BJ (cell line): ENCODE results near the gene SOCS7. TPM values are rescaled to one million over a fixed set of nuclear protein-coding genes. Genes with fewer than 3 reads are reported as not detected.
"Not testable (repeated sequence)": the region's sequence is repeated elsewhere in the genome, so short reads cannot be mapped to it uniquely, and the experiment has no call there.

Experiments
- CTCF ChIA-PET: fragments of 350-600 bp; formaldehyde crosslinking; extraction: SDS; loops from one replicate; lab custom pipeline; 2021; ENCODE audit warnings: antibody characterized with exemption, inconsistent platforms; lab: Yijun Ruan, JAX
- POLR2A ChIA-PET: fragments of 300-600 bp; sonication (Branson Sonifier 250); formaldehyde crosslinking; extraction: SDS; loops from one replicate; lab custom pipeline; 2021; ENCODE audit warnings: antibody characterized with exemption; lab: Charles Lee
- DNase-seq: peaks from one replicate; pipeline ENCODE4 v3.0.0-alpha.2; 2011; ENCODE audit warnings: low read depth
- H3K27me3 ChIP-seq: 2 replicates; pipeline ENCODE4 v1.6.0; 2011; ENCODE audit warnings: low read length; ENCODE audit not compliant: control insufficient read depth, insufficient read depth
- H3K36me3 ChIP-seq: 2 replicates; pipeline ENCODE4 v1.5.1; 2011; ENCODE audit warnings: low read length; ENCODE audit not compliant: control insufficient read depth, insufficient read depth
- H3K4me3 ChIP-seq: 2 replicates; pipeline ENCODE4 v1.5.1; 2011; ENCODE audit warnings: low read depth, mild to moderate bottlenecking, control low read depth, low read length
- CTCF ChIP-seq: IDR thresholded peaks from 2 replicates; pipeline ENCODE4 v1.5.1; 2011; ENCODE audit warnings: low read depth, mild to moderate bottlenecking, control low read depth, inconsistent platforms, low read length, moderate library complexity; ENCODE audit not compliant: insufficient read depth
- polyA plus RNA-seq: library from polyadenylated mRNA; depleted of rRNA; stranded (reverse); fragments of >200 nt; gene quantifications from 2 replicates; pipeline ENCODE4 v1.2.3, GENCODE V29; 2011

Gene SOCS7
- polyA plus RNA-seq, 1 experiment: 9.2 TPM

GRCh38 chr17:38431346-38432145, 79.9 kb downstream of the SOCS7 start:
- CTCF ChIA-PET: interaction anchor here (0.6 to 1.9 kb wide), 8 partner anchors 9 to 78 kb away, joined by 3 to 5 read pairs (median 4); no protein-coding TSS in a partner anchor
- TF ChIP-seq CTCF: no peak
- peaks cover 5% of the 10 kb centered on the region; the same call in 1 of the 2 replicates for H3K36me3 ChIP-seq
- POLR2A ChIA-PET: no interaction called here
- no peaks in the 10 kb centered on the region for H3K27me3 ChIP-seq
- no peak overlapping the region for H3K4me3 ChIP-seq
- no peak for DNase-seq

- ChIA-PET CTCF (interaction anchor here (0.7 to 1.6 kb wide), 5 partner anchors 9 to 233 kb away, joined by 3 to 9 read pairs (median 3); no protein-coding TSS in a partner anchor), POLR2A (no interaction called here)
- DNase-seq: no peak
- TF ChIP-seq CTCF: no peak
- H3K4me3 ChIP-seq: no peak overlapping the region
- H3K27me3 ChIP-seq: no peaks in the 10 kb centered on the region
- H3K36me3 ChIP-seq: peaks cover 5% of the 10 kb centered on the region; the same call in 1 of the 2 replicates
Measured at GRCh38 chr17:38434178-38434665, 82.6 kb downstream of the SOCS7 start.

GRCh38 chr17:38435795-38436194, 84.2 kb downstream of the SOCS7 start:
- H3K4me3 ChIP-seq: no peak overlapping the region
- DNase-seq: no peak
- no peak for TF ChIP-seq CTCF
- ChIA-PET CTCF (interaction anchor here (1.3 kb wide), 1 partner anchor 12 kb away, joined by 5 read pairs; no protein-coding TSS in a partner anchor), POLR2A (no interaction called here)
- H3K36me3 ChIP-seq: peaks cover 5% of the 10 kb centered on the region; the same call in 1 of the 2 replicates
- H3K27me3 ChIP-seq: no peaks in the 10 kb centered on the region

DNA sequence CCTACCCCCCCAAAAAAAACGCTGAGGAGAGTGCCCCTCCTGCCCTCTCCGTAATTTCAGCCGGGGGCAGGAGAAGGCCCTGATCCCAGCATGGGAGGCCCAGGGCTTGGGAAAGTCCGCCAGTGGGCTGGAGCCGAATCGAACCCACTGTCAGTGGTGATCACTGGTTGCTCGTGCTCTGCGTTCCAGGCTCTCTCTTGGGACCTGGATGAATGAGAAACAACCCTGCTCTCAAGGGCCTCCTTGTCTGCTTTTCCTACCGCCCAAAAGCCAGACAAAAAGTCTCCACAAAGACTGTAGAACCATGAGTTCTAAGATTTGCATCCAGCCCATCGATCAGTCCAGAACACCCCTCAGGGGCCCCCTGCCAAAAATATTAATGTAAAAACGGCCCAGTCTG, 84.7 kb downstream of the SOCS7 start:
- CTCF ChIA-PET: interaction anchor here (0.9 to 1.3 kb wide), 2 partner anchors 12 to 15 kb away, joined by 3 to 5 read pairs; no protein-coding TSS in a partner anchor
- POLR2A ChIA-PET: no interaction called here
- H3K27me3 ChIP-seq: no peaks in the 10 kb centered on the region
- DNase-seq: no peak
- H3K36me3 ChIP-seq: peaks cover 7% of the 10 kb centered on the region; the same call in 1 of the 2 replicates
- H3K4me3 ChIP-seq: no peak overlapping the region
- TF ChIP-seq CTCF: no peak

DNA sequence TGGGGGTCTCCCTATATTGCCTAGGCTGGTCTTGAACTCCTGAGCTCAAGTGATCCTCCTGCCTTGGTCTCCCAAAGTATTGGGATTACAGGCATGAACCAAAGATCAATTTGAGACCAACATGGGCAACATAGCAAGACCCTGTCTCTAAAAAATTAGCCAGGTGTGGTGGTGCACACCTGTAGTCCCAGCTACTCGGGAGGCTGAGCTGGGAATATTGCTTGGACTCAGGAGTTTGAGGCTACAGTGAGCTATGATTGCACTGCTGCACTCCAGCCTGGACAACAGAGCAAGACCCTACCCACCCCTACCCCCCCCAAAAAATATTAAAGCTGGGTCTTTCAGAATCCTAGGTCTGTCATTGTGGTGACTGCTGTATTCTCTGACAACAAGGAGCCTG, 85.7 kb downstream of the SOCS7 start:
- DNase-seq, H3K36me3 ChIP-seq, H3K4me3 ChIP-seq, H3K27me3 ChIP-seq, POLR2A ChIA-PET: not testable (repeated sequence)
- CTCF ChIA-PET: interaction anchor here (0.6 to 1.4 kb wide), 4 partner anchors 8 to 49 kb away, joined by 3 to 5 read pairs (median 4); no protein-coding TSS in a partner anchor
